Measurements from ENCODE around the gene ABTB2.

DNA sequence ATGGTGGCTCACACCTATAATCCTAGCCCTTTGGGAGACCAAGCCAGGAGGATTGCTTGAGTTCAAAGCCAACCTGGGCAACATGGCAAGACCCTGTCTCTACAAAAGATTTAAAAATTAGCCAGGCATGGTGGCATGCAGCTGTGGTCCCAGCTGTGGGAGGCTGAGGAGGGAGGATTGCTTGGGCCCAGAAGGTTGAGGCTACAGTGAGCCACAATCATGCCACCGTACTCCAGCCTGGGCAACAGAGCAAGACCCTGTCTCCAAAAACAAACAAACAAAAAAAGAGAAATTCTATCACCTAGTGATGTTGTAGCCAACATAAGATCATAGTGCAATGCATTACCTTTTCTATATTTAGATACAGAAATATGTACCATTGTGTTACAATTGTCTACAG, 138.5 kb downstream of the ABTB2 start:
- TF ChIP-seq, protein P1, sequence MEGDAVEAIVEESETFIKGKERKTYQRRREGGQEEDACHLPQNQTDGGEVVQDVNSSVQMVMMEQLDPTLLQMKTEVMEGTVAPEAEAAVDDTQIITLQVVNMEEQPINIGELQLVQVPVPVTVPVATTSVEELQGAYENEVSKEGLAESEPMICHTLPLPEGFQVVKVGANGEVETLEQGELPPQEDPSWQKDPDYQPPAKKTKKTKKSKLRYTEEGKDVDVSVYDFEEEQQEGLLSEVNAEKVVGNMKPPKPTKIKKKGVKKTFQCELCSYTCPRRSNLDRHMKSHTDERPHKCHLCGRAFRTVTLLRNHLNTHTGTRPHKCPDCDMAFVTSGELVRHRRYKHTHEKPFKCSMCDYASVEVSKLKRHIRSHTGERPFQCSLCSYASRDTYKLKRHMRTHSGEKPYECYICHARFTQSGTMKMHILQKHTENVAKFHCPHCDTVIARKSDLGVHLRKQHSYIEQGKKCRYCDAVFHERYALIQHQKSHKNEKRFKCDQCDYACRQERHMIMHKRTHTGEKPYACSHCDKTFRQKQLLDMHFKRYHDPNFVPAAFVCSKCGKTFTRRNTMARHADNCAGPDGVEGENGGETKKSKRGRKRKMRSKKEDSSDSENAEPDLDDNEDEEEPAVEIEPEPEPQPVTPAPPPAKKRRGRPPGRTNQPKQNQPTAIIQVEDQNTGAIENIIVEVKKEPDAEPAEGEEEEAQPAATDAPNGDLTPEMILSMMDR (optimal IDR thresholded peaks at IDR 0.05 in 1 of 3, IDR thresholded peaks at IDR 0.05 in 1 of 3, conservative IDR thresholded peaks at IDR 0.05 in 1 of 3; ENCODE audit: extremely low read depth in 1 of 3, insufficient read depth in 2 of 3, low read length in 3 of 3): no peak
- TF ChIP-seq EZH2 (IDR thresholded peaks at IDR 0.05; ENCODE audit: low read length): no peak

All from keratinocyte (primary cell).